OCI-LY7 (cell line): ENCODE results near the gene ALOXE3.

Experiments used
- CTCF ChIP-seq: fragments of 200-600 bp; sonication (generic); conservative IDR thresholded peaks from 2 replicates; pipeline ENCODE4 v1.5.1; 2014; ENCODE audit warnings: mild to moderate bottlenecking, antibody characterized with exemption, low read length, moderate library complexity, mixed read lengths
- EZH2phosphoT487 ChIP-seq: fragments of 200-600 bp; sonication (generic); IDR thresholded peaks from 2 replicates; pipeline ENCODE4 v1.6.1; 2018; ENCODE audit warnings: low read depth, borderline replicate concordance, mild to moderate bottlenecking, mixed run types, antibody characterized with exemption, low read length, moderate library complexity, mixed read lengths

- TF ChIP-seq CTCF (no peak), EZH2phosphoT487 (no peak)
These were observed 12.3 kb downstream of the ALOXE3 start for GRCh38 chr17:8105957-8106398.
